NCI-H748 (cell line): ENCODE data around the gene C17orf50.

Experiments
- DNase-seq: peaks from one replicate; lab custom pipeline; 2025; ENCODE audit not compliant: unreplicated experiment; lab: John Stamatoyannopoulos, UW

C17orf50 gene

DNA sequence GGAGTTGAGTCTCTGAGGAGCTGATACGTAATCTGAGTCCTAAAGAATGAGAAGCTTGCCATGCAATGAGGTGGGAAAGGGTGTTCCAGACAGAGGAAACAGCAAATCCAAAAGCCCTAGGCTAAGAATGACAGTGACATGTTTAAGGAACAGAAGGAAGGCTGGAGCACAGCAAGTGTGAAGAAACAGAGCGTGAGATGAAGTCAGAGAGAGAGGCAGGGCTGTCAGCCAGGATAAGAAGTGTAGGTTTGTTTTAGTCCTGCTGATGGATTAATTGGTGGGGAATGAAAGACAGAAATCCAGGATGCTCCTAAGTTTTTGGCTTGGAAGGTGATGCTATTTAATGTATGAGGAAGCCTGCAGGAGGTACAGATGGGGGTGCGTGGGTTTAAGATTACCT is 20.3 kb downstream of the C17orf50 start:
- no peak for DNase-seq

DNA sequence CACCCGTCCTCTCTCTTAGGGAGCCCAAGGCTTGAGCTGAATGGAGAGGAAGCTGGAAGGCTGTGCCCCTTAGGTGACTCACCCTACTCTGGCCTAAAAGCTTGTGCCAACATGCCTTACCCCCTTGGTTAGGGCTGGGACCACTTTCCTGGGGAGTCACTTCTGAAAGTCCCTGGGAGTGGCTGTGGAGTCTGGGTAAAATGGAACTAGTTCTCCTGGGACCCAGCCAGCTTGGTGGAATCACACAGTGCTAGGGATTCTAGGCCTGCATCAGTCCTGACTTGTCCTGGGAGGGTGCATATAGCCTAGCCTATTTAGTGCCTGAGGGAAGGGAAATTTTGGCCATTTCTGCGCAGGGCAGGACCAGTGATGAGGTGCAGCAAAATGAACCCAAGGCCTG is 24.2 kb downstream of the C17orf50 start:
- DNase-seq = no peak

DNA sequence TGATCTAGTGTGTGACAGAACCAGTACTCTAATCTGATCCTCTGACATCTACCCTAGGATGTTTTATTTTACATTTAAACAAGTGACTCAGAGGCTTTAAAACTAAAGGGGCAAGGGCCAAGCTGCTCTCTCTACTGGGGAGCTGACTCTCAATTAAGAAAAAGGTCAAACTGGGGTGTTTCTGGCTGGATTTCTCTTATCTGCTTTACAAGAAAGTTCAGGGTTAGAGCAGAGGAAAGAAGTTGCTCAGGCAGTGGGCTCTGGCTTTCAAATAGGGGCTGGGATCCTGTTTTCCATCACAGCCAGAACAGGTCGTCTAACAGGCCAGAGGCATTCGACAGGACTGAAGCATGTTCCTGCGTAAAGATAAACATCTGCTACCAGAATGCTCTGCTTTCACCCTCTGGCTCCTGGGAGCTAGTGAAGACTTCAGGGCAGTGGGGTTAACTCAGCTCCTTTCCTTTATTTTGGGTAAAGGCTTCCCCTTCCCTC is 26.3 kb downstream of the C17orf50 start:
- no peak for DNase-seq

DNA sequence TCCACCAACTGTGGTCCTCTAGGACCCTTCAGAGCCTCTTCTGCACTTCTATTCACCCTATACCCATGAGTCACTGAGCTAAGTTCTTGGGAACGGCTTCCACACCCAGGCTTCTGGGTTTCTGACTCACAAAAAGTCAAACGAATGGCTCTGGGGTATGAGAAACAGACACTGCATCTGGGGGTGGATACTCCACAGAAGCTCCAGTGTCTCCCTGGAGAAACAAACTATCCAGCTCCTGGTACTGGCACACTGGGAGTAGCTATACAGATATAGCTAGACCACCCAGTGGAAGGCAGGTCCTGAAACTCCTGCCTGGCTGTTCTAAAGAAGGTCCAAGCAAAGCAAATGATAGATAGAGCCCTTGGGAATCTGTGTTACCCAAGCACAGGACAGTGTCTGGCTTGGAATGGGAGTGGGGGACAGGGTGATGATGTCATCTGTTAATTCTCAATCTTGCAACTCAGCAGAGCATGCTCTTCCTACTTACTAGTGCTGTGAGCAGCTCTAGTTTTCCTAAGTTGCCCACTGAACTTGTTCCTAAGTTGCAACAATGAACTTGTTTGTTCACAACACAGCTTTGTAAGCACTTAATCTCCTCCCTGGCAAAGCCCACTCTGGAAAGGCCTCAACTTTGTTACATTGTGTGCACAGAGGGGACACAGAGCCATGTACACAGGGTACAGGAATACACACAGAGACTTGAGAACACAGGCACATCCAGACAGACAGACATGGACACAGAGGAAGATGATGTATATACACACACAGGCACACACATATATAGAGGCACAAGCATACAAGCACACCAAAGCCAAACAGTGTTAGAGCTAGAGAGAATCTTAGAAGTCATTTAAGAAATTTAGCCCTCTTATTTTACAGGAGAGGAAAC is 28.0 kb downstream of the C17orf50 start:
- DNase-seq = no peak

DNA sequence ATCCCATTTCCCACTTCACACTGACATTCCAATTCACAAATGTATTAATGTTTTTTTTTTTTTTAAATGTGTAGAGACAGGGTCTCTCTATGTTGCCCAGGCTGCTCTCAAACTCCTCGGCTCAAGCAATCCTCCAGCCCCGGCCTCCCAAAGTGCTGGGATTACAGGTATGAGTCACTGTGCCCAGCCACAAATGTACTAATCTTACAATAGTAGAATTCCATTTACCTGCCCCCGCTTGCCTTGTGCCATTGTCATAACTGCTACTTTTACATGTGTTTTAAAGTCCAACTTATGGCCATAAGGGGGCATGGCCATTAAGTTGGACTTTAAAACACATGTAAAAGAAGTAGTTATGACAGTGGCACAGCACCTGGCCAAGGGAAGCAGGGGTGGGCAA is 30.2 kb downstream of the C17orf50 start:
- no peak for DNase-seq

DNA sequence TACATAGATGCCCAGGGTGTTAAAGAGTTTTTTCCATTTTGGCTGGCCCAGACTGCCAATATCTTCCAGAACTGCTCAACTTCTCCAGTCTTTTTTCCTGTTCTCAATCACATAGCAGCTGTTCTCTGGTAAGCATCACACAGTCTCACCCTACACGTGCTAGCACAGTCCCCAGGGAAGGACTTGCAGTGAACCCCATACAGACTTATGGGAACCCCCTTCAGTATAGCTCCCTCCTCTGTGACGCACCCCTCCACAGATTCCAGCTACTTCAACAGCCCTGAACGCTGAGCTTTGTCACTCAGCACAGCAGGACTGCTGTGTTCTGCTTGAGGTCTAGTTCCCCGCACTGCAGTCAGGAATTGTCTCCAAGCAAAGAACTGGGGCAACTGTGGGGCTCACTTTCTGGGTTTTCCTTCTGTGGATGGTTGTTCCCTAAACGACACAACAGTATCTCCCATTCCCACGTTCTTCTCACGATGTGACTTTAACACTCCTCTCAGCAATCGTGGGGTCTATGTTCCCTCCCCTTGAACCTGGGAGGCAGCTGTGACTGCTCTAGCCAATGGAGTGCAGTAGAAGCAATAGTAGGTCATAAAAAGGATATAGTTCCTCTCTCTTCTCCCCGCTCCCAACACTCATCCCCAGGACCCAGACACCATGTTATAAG is 31.1 kb downstream of the C17orf50 start:
- DNase-seq = no peak

DNA sequence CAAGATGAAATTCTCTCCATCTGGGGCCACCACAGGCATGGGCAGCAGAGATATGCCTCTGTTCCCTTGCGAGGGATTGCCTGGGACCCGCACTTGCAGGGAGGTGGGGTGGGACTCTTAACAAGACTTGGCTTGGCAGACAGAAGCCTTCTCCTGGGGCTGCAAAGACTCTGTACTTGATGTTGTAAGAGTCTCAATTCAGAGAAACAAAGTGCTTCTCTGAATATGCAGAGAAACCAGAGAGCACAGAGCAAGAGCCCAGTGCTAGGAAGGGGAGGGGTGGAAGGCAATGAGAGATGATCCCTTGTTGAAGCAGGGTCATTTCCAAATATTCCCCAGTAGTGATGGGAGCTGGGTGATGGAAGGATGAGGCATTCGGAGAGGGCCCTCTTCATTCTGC is 32.6 kb downstream of the C17orf50 start:
- no peak for DNase-seq

DNA sequence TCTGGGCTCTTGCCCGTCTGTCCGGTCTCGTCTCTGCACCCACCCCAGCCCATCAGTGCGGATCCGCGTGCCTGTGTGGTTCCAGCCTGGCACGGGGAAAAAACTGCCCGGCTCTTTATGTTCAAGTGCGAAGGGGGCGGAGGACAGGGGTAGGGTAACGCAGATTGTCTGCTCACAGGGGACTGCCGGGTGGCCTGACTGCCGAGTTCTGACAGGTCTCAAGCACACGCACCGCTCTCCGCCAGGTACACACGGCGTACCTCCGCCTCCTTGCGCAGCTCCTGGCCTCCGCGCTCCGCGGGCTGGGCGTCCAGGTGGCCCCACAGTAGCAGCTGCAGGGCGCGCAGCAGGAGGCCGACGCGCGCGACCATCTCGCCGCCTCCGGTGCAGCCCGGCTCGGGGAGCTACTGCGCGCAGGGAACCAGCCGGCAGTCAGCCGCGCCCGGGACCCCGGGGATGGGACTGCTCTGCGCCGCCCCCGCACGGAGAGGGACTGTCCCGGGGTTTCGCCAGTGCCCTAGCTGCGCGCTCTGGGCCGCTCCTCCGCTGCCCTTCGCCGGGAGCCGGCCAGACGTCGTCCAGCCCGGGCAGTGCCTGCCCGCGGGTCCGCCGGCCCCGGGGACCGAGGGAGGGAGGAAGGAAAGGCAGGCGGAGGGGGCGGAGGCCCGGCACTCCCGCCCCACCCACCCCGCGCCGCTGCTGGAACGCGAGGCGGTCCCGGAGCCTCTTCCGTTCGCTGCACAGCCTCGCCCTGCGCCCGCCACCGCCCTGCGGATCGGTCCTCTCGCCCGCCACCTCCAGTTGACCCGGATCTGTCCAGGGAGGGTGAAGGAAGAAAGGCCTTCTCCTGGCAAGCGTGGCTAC is 34.6 kb downstream of the C17orf50 start, which contains the start of gene MMP28:
Gene MMP28, minus strand, starts transcription at position 635 of the 864 bp plus-strand sequence. Its CDS starts 264 bp downstream, at position 371.
- peak; percentile 74 for DNase-seq

DNA sequence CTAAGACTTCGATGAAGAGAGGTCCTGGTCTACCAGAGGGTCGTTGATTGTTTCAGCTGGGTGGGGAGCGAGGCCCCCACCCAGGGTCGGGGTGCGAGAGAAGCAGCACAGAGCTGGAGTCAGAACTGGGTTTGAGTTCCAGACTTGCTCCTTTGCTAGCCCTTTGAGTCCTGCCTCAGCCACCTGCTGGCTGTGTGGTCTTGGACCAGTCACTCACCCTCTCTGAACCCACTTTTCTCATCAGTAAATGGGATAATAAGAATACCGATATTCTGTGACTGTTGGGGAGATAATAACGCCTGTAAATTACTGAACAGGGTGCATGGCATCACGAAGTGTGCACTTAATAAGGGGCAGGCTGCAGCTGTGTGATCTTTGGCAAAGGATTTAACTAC is 35.2 kb downstream of the C17orf50 start:
- DNase-seq = no peak

DNA sequence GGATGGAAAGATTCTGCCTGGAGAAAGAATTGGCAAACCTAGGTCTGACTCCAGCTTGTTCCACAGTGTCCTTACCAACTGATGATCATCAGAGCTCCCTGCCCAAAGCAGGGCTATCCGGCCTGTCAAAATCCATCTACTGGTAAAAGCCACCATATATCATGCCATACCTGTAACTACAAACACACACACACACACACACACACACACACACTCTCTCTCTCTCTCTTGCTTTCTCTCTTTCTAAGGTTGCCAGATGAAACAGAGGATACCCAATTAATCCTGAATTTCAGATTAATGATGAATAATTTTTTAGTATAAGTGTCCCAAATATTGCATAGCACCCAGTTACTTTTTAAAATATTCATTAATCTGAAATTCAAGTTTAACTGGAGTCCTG is 36.3 kb downstream of the C17orf50 start:
- DNase-seq = no peak

DNA sequence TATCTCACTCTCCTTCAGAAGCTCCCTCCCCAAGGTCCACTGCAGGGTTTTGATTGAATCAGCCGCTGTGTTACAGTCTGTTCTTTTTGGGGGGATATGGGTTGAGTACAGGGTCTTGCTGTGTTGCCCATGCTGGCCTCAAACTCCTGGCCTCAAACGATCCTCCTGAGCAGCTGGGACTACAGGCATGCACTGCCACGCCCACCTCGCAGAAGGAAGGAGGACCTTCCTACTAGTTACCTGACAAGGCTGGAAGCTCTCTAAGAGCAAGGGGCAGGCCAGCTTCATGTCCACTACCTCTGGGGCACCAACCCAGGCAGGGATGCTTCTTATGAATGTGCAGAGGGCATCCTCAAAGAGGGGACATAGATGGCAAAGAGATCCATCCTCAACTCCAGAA is 36.7 kb downstream of the C17orf50 start:
- no peak for DNase-seq

DNA sequence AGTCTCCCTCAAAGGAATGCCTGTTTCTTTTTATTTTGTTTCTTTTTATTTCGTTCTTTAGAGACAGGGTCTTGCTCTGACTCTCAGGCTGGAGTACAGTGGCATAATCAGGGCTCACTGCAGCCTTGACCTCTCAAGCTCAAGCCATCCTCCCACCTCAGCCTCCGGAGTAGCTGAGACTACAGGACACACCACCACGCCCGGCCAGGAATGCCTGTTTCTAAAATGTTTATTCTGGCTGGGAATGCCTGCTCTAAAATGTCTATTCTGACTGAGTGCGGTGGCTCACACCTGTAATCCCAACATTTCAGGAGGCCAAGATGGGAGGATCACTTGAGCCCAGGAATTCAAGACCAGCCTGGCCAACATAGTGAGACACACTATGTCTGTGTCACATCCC is 37.2 kb downstream of the C17orf50 start:
- DNase-seq = no peak

DNA sequence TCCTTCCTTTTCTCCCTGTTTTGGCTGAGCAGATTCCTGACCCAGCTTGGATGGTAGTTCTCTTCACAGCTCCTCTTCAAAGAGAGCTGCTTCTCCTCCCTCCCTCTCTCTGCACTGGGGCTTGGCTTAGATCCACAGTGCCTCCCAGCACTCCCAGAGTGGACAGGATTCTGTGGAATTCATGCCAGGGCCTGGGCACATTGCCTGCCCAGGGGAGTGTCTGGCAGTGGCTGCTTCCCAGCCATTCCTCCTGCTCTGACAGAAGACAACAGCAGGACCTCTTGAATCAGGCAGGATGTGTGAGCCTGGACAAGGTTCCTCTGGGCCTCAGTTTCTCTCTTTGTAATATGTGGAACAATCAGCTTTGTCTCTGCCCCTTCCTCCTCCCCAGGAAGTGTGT is 39.3 kb downstream of the C17orf50 start:
- no peak for DNase-seq

DNA sequence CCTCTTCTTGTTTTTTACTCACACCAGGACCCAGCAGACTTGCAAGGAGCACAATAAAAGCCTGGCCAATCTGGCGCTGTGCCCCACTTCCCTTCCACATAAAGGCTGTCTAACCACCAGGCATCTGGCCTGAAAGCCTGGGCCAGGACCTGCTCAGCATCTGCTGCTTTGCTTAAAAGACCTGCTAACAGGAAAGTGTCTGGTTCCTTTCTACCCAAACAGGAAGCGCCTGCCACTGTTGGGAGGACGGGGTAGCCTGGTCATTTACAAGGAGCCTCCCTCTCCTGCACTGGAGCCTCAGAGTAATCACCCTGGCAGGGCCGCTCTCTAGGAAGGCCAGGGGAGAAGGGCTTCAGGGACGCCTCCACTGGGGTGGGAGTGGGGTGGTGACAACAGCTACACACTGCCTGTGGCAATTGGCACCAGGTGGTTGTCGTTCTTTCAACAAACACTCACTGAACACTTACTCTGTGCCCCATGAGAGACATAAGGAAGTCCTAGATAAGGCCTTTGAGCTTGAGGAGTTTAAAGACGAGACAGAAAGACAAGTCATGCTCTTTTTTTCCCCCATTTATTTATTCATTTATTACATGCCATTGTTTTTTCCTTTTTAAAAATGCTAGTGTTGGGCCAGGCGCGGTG is 41.0 kb downstream of the C17orf50 start:
- no peak for DNase-seq

DNA sequence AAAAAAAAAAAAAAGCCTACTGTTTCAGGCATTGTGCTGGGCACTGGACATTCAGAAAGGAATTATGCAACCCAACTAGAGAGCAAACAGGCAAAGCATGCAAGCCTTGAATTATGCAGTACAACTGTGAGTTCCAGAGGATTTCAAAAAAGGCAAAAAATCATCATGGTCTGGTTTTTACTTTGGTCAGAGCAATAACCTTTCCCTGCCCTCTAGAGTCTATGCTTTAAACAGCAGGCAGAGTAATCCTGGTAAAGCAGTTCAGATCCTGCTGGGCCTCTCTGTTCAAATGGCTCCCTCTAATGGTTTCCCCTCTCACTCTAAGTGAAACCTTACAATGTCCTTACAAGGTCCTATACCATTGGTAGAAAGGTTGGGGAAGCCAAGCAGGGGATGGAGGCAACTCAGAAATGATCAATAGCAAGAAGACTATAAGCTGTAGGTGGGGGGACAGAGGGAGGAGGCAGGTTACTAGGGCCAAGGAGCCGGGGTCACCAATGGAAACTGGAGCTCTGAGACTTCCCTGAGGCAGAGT is 44.0 kb downstream of the C17orf50 start:
- peak; percentile 77 for DNase-seq

DNA sequence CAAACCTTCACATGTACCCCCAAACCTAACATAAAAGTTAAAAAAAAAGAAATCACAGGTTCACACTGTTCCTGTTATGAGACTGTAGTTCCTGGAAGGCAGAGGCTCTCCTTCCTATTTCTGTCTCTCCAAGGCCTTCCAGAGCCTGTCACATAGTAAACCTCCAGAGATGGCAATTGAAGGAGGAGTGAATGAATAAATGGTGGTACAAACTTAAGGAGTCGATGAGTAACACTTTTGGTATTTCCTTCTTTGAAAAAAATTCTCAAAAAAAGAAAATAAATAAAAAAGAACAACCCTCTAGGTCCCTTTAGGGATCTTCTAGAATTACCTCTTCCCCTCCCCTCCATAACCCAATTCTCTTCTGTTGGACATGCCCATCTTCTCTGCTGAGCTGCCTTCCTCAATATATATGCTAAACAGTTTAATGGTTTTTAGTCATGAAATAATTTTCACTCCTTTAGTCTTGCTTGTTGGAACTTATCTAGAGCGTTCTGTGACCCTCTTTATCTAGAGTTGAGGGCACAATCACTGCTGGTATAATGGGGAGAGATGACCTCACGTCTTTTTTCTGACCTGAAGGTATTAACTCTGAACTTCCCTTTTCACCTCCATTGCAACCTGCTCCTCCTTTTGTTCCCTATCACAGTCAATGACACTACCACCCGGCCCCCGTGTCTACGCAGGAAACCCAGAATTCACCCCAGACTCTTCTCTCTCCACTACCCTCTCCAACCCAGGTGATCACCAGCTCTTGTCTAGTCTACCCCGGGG is 46.9 kb downstream of the C17orf50 start:
- no peak for DNase-seq

DNA sequence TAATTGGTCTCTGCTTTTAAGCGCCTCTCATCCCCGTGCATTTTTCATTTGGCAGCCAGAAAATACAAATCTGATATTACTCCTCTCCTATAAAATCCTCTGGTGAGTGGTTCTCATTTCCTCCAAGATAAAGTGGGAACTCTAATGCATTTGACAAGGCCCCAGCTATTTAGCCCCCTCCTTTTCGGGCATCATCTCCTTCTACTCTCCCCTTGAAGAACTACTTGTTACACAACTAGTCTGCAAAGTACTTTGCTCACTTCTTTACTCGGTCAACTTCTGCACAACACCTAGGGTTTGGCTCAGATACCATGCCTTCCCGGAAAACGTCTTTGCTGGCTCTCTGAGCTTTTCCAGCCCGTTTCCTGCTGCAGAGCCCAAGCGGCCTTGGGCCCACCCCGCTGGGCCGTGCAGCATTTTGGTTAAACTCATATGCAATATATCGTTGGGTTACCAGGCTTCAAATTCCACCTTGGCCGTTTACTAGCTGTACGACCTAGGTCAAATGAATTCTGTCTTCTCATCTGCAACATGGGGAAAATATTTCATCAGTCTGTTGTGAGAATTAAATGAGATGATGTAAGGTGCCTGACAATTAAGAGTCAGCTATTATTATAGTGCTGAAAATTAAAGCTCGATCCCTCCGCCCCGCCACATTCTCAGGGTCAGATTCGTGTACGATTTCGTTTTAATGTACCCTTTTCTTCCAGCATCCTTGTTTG is 47.7 kb downstream of the C17orf50 start:
- DNase-seq = no peak

DNA sequence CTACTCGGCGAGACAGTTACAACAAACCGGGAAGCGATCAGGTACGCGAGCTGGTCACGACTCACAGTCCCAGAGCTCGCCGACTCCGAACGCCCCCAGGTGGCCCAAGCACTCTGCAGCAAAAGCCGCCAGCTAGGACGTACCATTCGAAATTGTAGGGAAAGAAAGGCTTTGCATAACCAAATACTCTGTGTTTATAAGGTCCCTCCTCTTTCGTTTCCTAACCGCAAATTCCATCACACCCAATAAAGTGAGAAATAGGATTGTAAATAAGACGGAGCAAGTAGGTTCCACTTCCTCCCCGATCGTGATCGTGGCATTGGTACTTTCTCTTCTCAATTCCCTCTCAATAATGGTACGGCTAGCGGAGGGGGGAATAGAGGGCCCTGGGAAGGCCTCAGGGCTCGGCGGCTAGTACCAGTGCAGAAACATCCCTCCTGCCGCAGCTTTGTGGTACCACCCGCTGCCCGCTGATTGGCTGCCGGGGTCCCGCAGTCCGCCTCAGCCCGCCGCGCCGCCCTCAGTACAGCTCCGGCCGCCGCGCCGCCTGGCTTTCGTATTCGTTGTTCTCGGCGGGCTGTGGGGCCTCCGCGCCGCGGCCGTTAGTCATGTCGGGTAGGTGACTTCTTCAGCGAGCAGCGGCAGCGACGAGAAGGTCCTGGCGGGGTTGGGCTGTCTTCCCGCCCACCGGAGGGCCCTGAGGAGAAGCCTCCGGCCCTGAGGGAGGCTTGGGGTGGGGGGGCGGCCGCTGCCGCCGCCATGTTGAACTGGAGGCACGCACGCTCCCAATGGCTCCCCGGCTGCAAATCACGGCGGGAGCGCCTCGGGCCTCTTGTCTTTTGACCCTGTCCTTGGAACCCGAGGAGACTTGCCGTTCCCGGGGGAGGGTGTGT is 48.5 kb downstream of the C17orf50 start, which contains the start of gene TAF15:
Gene TAF15, plus strand, starts transcription at position 523 of the 893 bp plus-strand sequence. Its CDS starts 86 bp downstream, at position 609.
- peak; percentile 98 for DNase-seq
